Endothelial cell of umbilical vein (primary cell): ENCODE measurements around the gene MAP3K10. TPM values are rescaled to one million over a fixed set of nuclear protein-coding genes. Genes with fewer than 3 reads are reported as not detected.
"Not testable (repeated sequence)": the region's sequence is repeated elsewhere in the genome, so short reads cannot be mapped to it uniquely, and the experiment has no call there.

ENCODE experiments used
- BruUV-seq: library from RNA; stranded (reverse); fragments of 400-500 nt; replicated peaks from 2 replicates; lab custom pipeline; 2021; lab: Mats Ljungman, UMichigan
- CTCF ChIA-PET: fragments of 300-600, 350-600 bp; sonication (Branson Sonifier 250); formaldehyde crosslinking; loops from one replicate; lab custom pipeline; 2021; ENCODE audit warnings: antibody characterized with exemption, inconsistent platforms; lab: Charles Lee
- POLR2A ChIA-PET: fragments of 300-600, 350-600 bp; sonication (Branson Sonifier 250); formaldehyde crosslinking; loops from one replicate; lab custom pipeline; 2021; ENCODE audit warnings: antibody characterized with exemption, inconsistent platforms; lab: Charles Lee
- DNase-seq: peaks from one replicate; pipeline ENCODE4 v3.0.0-alpha.2; 2011; ENCODE audit warnings: low read depth, low spot score
- FAIRE-seq: peaks from 2 replicates; lab custom pipeline; 2011; peaks lifted over from hg19 to GRCh38; lab: Jason Lieb, UNC
- H2AFZ ChIP-seq: 2 replicates; pipeline ENCODE4 v1.6.0; 2012; ENCODE audit warnings: low read depth, low read length, control low read depth, inconsistent platforms
- H3K27ac ChIP-seq: 2 replicates; pipeline ENCODE4 v1.5.1; 2011; ENCODE audit warnings: low read depth, mild to moderate bottlenecking, control low read depth, low read length, moderate library complexity; ENCODE audit not compliant: insufficient read depth
- H3K27me3 ChIP-seq, 2 experiments: 2 replicates each; pipeline versions ENCODE4 v1.6.0 to v1.6.1; 2011; ENCODE audit warnings: low read length in 2 of 2, mixed read lengths in 1 of 2; ENCODE audit not compliant: control insufficient read depth in 2 of 2, insufficient read depth in 2 of 2
- H3K36me3 ChIP-seq, 2 experiments: 2 replicates in 1 of 2; 3 replicates in 1 of 2; pipeline ENCODE4 v1.5.1; 2011; ENCODE audit warnings: low read length in 2 of 2, mild to moderate bottlenecking in 1 of 2, moderate library complexity in 1 of 2; ENCODE audit not compliant: control insufficient read depth in 2 of 2, insufficient read depth in 2 of 2; ENCODE audit errors: extremely low read depth in 1 of 2
- H3K4me1 ChIP-seq: 3 replicates; pipeline ENCODE4 v1.5.1; 2011; ENCODE audit warnings: mild to moderate bottlenecking, low read length; ENCODE audit not compliant: control insufficient read depth, insufficient read depth; ENCODE audit errors: extremely low read depth
- H3K4me2 ChIP-seq: 2 replicates; pipeline ENCODE4 v1.6.1; 2011; ENCODE audit warnings: low read length, control low read depth, mixed read lengths; ENCODE audit not compliant: insufficient read depth
- H3K4me3 ChIP-seq, 3 experiments: fragments of 200-600 bp in 1 of 3; sonication (generic), shearing (Covaris generic) in 1 of 3; replicated peaks in 1 of 3; 2 replicates each; pipeline ENCODE4 v1.5.1; 2011 to 2016; ENCODE audit warnings: control low read depth in 3 of 3, low read length in 3 of 3, mild to moderate bottlenecking in 2 of 3, inconsistent platforms in 1 of 3, low read depth in 1 of 3, moderate library complexity in 1 of 3; ENCODE audit not compliant: insufficient read depth in 1 of 3
- H3K79me2 ChIP-seq: 2 replicates; pipeline ENCODE4 v1.6.0; 2012; ENCODE audit warnings: low read length, inconsistent platforms; ENCODE audit not compliant: control insufficient read depth, insufficient read depth
- H3K9ac ChIP-seq: replicated peaks from 2 replicates; pipeline ENCODE3; 2011; ENCODE audit warnings: low read length, control low read depth; ENCODE audit not compliant: insufficient read depth; ENCODE audit errors: extremely low read depth
- H3K9me1 ChIP-seq: replicated peaks from 3 replicates; pipeline ENCODE4 v1.6.0; 2011; ENCODE audit warnings: mild to moderate bottlenecking, low read length; ENCODE audit not compliant: control insufficient read depth, insufficient read depth; ENCODE audit errors: extremely low read depth
- H3K9me3 ChIP-seq: replicated peaks from 2 replicates; pipeline ENCODE4 v1.5.1; 2012; ENCODE audit warnings: low read length, inconsistent platforms; ENCODE audit not compliant: control insufficient read depth, insufficient read depth
- H4K20me1 ChIP-seq: replicated peaks from 2 replicates; pipeline ENCODE3; 2011; ENCODE audit warnings: mild to moderate bottlenecking, low read length; ENCODE audit not compliant: control insufficient read depth, insufficient read depth; ENCODE audit errors: extremely low read depth
- dilution Hi-C: fragments of 300-500 bp; cut with MboI; formaldehyde crosslinking; loops from one replicate; pipeline ENCODE4 v1.15.0; 2019; ENCODE audit warnings: low sequenced_read_pairs; ENCODE audit not compliant: extremely low pct_ligation_motif_present
- intact Hi-C: fragments of 100-400 bp; cut with micrococcal nuclease; formaldehyde crosslinking; loops from one replicate; pipeline ENCODE4 v1.10.0; 2022
- polyA plus RNA-seq, 4 experiments: library from polyadenylated mRNA; depleted of rRNA in 3 of 4; stranded (reverse) in 3 of 4; unstranded in 1 of 4; fragments of >200 nt; gene quantifications; 2 replicates each; pipeline versions ENCODE4 v1.2.1 to v1.2.3, GENCODE V29; 2011 to 2012; ENCODE audit warnings: missing spikeins in 1 of 4
- total RNA-seq: library from RNA; stranded (reverse); gene quantifications from 2 replicates; pipeline ENCODE4 v1.2.3, GENCODE V29; 2021

Gene MAP3K10
- total and polyA plus RNA-seq, 2 donors (not counting 3 experiments of a cell fraction or from before 2014, with no cell fraction given): 6.3 to 19.4 TPM

DNA sequence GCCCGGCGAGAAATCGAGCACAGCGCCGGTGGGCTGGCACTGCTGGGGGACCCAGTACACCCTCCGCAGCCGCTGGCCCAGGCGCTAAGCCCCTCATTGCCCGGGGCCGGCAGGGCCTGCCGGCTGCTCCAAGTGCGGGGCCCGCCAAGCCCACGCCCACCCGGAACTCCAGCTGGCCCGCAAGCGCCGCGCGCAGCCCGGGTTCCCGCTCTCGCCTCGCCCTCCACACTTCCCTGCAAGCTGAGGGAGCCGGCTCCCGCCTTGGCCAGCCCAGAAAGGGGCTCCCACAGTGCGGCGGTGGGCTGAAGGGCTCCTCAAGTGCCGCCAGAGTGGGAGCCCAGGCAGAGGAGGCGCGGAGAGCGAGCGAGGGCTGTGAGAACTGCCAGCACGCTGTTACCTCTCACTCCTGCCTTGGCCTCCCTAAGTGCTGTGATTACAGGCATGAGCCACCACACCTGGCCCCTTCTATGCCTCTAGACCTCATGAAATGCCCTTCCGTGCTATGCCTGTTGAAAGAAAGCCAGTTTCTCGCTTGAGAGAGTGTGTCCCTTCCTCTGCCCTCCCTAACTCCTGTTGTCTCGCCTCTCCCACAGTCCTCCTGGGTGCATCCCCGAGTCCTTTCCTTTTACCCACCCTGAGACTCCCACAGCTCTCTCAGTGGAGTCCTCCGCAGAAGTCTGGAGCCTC is 20.8 kb upstream of the MAP3K10 start:
- H3K4me1 ChIP-seq, H2AFZ ChIP-seq, H3K4me2 ChIP-seq, H3K4me3 ChIP-seq, CTCF ChIA-PET, dilution Hi-C loops, H4K20me1 ChIP-seq, H3K36me3 ChIP-seq, H3K9me1 ChIP-seq, intact Hi-C loops, H3K27me3 ChIP-seq, POLR2A ChIA-PET, DNase-seq, H3K9me3 ChIP-seq, H3K27ac ChIP-seq, FAIRE-seq, BruUV-seq, H3K79me2 ChIP-seq, H3K9ac ChIP-seq: not testable (repeated sequence)

DNA sequence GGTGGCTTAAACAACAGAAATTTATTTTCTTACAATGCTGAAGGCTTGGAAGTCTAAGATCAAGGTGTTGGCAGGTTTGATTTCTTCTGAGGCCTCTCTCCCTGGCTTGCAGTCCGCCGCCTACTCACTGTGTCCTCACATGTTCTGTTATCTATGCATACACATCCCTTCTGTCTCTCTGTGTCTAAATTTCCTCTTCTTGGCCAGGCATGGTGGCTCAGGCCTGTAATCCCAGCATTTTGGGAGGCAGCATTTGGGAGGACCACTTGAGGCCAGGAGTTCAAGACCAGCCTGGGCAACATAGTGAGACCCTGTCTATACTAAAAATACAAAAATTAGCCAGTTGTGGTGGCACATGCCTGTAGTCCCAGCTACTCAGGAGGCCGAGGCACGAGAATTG is 19.9 kb upstream of the MAP3K10 start:
- POLR2A ChIA-PET, H3K79me2 ChIP-seq, H3K9ac ChIP-seq, DNase-seq, H3K27me3 ChIP-seq, H3K27ac ChIP-seq, H3K36me3 ChIP-seq, H3K4me2 ChIP-seq, H3K9me3 ChIP-seq, H3K4me1 ChIP-seq, BruUV-seq, H4K20me1 ChIP-seq, FAIRE-seq, intact Hi-C loops, H2AFZ ChIP-seq, CTCF ChIA-PET, H3K4me3 ChIP-seq, H3K9me1 ChIP-seq, dilution Hi-C loops: not testable (repeated sequence)
